Body of pancreas (tissue), 4 donors: Measurements from ENCODE around the gene SH2D4B.

Experiments used
- POLR2A ChIP-seq, 3 donors: fragments of 450-650 bp; IDR thresholded peaks; one replicate each; pipeline ENCODE4 v1.6.1; 2016; ENCODE audit warnings: antibody characterized with exemption in 3 of 3, mild to moderate bottlenecking in 2 of 3
- TF ChIP-seq, protein P1 (sequence below), 7 experiments: fragments of 450-650 bp in 4 of 7; fragments of 200-600 bp in 3 of 7; sonication (generic) in 3 of 7; IDR thresholded peaks; one replicate each; pipeline ENCODE4 v1.5.1; 2016 to 2019; ENCODE audit warnings: antibody characterized with exemption in 7 of 7

DNA sequence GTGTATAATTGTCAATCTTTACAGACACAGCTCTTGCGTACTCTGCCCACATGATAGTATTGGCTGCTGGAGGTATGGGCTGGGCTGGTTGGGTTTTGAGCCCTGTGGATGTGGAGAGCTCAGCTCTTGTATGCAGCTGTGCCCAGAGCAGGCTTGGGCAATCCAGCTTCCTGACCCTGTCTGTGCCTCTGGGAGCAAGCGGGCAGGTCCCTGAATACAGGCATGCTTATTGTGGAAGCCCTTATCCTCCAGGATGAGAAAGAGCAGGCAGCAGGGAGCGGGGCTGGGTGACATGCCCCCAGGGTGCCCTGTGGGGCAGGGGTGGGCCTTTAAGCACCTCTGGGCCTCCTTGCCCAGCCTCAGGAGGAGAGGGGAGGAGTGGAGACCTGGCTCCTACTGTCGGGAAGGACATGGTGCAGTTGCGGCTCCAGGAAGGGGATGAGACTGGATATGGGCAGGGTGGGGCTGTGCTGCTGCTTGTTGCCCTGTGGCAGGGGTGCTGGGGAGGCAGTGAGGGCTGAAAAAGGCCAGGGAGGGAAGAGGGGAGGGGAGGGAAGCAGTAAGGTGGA lies 32.7 kb upstream of the SH2D4B start:
- TF ChIP-seq, protein P1, sequence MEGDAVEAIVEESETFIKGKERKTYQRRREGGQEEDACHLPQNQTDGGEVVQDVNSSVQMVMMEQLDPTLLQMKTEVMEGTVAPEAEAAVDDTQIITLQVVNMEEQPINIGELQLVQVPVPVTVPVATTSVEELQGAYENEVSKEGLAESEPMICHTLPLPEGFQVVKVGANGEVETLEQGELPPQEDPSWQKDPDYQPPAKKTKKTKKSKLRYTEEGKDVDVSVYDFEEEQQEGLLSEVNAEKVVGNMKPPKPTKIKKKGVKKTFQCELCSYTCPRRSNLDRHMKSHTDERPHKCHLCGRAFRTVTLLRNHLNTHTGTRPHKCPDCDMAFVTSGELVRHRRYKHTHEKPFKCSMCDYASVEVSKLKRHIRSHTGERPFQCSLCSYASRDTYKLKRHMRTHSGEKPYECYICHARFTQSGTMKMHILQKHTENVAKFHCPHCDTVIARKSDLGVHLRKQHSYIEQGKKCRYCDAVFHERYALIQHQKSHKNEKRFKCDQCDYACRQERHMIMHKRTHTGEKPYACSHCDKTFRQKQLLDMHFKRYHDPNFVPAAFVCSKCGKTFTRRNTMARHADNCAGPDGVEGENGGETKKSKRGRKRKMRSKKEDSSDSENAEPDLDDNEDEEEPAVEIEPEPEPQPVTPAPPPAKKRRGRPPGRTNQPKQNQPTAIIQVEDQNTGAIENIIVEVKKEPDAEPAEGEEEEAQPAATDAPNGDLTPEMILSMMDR (IDR thresholded peaks at IDR 0.05) = no peak
- TF ChIP-seq POLR2A (IDR thresholded peaks at IDR 0.05) = no peak
